NCI-H446 treated with DMSO at 0.1 percent for 48 hours (cell line): ENCODE measurements around the gene FGD6.
"Not testable (repeated sequence)": the region's sequence is repeated elsewhere in the genome, so short reads cannot be mapped to it uniquely, and the experiment has no call there.

Experiments
- DNase-seq: peaks from one replicate; lab custom pipeline; 2025; lab: John Stamatoyannopoulos, UW

The FGD6 gene

DNA sequence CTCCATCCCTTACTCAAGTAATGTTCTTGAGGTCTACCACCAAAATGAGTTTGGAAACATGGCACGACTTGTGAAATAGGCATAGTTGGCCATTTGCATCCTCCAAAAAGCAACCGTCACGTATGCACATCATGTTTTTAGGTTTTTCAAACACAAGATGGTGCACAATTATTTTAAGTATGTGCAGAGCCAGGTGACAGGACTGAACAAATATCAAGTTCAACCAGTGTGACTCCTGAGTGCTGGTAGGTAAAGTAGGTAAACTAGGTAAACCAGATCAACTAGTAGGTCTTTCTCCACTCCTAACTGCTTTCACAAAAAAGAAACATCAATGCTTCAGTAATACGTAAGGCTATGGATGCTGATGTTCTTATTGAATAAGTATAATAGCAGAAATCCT, 39.1 kb downstream of the FGD6 start:
- DNase-seq = no peak

DNA sequence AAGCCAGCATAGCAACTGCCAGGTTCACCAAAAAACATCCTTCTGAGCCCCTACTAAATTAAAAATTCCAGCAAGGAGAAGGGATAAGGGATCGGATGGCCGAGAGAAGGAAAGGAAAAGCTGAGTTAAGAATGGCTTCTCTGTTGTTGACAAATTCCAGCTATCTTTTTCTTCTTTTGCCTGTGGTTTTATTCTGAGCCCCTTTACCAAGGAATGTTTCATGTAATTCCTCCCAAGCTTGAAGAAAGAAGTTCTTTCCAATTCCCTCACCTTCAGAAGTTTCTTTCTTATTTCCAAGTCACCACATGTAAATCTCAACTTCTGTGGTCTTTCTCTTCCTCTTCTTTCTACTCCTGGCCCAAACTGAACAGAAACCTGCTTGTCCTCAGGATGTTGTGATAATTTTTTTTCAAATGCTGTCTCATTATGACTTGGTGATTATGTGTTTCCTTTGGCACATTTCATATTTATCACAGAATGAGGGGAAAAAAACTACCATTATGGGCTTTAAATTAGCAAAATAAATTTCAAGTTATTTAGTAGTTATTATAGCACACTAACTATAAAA, 40.0 kb downstream of the FGD6 start:
- DNase-seq = no peak

DNA sequence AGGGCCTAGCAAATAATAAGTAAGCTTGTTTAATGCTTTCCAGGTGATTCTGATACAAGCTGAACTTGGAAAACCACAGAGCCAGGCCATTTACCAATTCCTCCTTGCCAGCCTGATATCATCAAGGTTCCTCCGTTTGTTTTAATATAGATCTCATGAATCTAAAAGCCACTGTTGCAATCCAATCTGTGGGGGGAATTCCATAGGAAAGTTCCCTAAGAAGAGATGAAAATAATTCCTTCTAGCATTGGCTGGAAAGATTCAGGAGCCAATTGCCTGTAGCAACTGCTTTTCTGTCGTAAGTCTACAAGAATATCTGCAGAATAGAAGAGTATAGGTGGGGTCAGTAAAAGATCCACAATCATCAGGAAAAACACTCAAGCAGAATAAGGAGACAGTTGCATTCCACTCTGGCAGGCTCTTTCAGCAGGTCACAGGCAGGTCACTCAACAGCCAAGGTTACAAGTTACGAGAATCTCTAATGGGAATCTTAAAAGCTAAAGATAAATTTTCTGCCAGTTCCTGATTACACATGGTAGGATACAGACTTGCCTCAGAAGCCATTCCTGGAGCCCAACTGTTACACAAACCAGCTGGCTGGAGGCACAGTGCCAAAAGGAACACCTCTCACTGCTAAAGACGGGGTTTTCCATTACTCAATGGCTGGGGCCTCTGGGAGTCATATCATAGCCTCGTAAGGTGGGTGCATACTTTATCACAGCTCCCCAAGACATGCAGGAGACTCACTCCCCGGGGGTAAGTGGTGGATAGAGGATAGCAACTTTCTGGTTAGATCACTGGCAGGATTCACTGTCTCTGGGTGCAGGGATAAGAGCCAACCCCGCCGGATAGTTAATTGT, 43.6 kb downstream of the FGD6 start:
- DNase-seq = peak; percentile 1

DNA sequence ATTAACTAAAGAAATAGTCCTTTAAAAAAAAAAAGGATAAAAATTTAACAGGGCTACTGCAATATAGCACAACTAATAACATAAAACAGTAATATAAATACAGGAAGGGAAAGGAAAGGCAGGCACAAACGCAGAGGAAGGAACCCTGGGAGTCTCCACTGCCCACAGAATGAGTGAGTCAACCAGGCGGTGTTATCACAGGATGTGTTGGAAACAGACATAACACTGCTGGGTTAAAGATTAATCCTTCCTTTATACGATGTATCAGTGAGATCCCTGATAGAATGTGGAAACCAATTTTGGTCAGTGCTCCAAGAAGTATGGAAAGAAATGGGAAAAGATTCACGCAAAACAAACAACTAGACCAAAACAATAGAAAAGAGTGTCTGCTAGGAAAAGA, 47.9 kb downstream of the FGD6 start:
- DNase-seq = no peak

DNA sequence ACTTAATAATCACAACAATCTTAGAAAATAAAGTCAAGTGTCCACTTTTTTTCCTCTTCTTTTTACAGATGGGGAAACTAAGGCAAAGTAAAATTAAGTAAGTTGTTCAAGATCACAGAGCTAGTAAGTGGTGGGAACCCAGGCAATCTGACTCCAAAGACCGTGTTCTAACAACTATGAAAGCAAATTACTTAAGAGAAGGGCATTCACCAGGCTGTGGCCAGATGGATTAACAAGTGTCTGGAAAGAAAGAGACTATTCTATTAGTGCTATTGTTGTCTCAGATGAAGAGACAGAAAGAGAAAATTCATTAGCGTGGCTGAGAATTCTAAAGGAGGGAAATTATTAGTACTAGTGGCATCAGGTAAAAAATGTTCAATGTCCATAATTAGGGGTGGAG, 48.5 kb downstream of the FGD6 start:
- no peak for DNase-seq

DNA sequence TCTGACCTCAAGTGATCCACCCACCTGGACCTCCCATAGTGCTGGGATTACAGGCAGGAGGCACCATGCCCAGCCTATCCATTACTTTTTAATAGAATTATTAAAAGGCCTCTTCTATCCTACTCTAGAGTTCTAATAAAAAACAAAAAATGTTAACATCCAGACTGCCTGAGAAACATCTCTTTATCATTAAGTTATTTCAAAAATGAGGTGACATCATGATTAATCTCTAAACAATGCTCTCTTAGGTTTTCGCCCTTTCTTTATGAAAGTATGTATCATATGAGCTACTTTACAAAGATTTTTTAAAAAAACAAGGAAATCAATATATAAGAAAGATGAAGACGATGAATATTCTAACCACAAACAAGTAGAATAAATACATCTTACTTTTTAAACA, 52.6 kb downstream of the FGD6 start:
- DNase-seq = no peak

DNA sequence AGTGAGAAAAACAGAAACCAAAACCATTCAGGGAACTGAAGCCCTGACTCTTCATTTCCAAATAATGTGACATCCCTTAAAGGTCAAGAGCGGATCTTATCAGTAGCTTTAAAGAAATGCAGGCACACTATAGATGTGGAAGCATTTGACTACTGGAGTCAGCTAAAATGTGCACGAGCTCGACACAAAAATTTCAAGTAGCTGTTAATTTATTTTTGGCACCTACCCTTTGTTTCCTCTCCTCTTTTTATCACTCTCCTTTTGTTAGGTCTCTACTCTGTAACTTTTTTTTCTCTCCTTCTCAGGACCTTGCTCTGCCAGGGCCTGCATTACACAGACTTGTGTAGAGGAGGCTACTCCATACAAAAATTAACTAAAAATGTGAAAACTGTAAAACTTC, 58.3 kb downstream of the FGD6 start:
- no peak for DNase-seq

DNA sequence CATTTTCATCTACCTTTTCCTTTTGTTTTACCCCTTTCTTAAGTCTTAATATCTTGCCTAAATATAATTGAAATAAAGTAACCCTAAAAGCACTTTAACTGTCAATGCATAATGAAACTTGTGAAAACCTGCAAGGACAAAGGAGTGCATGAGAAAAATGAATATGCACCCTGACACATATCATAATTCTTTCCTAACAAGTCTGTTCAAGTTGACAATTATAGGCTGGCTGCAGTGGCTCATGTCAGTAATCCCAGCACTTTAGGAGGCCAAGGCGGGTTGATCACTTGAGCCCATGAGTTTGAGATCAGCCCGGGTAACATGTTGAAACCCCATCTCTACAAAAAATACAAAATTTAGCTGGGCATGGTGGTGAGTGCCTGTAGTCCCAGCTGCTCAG, 65.4 kb downstream of the FGD6 start:
- DNase-seq = no peak

DNA sequence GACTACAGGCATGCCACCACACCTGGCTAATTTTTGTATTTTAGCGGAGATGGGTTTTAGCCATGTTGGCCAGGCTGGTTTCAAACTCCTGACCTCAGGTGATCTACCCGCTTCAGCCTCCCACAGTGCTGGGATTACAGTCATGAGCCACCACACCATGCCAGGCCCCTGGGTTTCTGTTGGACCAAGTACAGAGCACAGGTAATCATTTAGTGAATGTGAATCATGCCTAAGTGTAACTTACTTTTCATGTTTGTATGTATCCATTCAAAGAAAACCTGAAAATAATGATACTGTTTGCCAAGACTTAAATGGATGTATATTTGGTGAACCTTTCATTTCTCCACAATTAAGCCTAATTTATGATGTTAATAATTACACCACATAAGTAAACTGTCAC, 65.9 kb downstream of the FGD6 start:
- no peak for DNase-seq

DNA sequence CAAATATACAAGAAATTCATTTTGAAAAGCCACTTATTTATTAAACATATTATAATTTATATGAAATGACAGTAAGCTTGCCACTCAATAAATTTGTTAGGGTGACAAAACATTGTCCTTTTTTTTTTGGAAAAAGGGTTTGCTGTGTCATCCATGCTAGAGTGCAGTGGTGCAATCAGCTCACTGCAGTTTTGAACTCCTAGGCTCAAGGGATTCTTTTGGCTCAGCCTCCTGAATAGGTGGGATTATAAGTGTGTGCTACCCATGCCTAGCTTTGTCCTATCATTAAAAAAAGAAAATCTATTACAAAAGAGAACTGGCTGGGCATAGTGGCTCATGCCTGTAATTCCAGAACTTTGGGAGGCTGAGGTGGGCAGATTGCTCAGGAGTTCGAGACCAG, 66.8 kb downstream of the FGD6 start:
- no peak for DNase-seq

DNA sequence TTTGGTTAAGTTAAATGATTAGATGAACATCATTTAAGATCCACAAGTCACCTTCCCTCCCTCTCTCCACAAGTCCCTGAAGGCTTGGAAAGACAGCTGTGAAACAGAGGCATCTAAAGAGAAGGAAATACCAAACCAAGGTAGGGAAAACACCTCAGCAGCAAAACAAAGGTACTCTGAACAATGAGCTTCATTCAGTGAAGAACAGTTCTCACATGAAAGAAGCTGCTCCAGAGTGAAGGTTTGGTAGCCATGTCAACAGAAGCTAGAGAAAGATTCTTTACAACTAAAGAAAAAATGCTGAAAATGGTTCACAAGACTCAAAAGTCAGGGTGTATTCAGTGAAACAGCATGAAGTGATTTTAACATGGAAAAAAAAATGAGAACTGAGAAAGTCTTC, 69.4 kb downstream of the FGD6 start:
- DNase-seq = no peak

DNA sequence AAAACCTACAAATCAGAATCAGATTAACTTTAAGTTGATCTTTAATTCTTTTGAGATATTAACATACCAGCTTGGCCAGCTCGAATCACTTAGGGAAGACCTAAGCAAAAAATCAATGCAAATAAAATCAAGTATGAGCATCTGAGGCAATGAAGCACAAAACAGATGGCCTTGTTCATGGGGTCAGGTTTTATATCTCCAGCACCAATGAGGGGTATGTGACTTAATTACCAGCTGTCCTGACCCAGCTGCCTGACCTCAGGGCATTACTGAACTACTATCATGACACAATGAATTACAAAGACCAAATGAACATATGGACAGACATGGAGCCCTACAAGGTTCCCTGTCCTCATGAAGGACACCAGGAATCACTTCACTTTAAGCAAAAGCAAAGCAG, 70.5 kb downstream of the FGD6 start:
- no peak for DNase-seq

DNA sequence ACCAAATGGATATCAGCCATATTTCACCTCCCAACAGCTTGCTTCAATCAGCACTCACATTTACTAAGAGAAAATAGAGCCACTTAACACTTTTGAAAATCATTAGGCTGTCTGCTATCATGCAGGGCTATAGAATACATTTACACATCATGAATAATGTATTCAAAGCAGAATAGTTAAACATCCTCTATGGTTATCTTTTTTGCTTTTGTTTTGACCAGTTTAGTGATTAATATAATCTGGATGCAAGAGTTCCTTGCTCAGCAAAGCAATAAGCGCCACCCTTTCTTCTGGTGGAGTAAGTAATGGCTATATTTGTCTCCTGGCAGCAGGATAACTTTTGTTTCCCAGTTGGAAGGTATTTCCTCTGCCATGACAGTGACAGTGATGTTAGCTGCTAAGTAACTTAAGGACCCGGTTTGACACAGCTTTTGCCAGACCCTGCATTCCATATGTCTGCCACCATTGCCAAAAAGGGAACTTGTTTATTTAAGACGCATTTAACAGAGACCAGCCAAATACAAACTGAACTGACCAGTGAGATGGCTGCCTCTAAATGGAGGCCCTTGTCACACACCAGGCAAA, 73.6 kb downstream of the FGD6 start:
- DNase-seq = peak; percentile 11

DNA sequence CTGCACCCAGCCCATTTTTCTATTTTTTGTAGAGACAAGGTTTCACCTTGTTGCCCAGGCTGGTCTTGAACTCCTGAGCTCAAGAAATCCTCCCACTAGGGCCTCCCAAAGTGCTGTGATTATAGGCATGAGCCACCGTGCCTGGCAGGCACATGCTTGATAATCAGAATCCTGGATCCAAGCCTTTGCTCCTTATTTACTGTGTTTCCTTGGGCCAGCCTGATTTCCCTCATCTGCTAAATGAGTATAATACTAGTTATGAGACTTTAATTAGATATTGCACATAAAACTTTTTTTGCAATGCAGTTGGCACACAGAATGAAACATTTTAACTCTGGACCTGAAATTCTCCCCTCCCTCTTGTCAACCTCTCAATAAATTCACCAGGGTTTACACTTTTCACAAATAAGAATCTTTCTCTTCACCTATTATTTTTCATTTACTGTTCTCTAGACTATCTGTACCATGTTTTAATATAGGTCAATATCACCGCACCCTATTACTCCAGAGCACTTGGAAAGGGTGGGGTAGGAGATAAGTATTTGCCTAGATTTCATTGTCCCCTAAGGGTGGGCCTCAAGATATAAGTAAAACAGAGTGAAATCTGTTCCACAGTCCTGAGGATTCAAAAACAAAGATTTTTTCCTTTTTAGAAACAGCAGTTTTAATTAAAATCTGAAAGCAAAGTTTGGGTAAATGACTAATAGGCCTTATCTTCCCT, 74.7 kb downstream of the FGD6 start:
- DNase-seq = no peak

DNA sequence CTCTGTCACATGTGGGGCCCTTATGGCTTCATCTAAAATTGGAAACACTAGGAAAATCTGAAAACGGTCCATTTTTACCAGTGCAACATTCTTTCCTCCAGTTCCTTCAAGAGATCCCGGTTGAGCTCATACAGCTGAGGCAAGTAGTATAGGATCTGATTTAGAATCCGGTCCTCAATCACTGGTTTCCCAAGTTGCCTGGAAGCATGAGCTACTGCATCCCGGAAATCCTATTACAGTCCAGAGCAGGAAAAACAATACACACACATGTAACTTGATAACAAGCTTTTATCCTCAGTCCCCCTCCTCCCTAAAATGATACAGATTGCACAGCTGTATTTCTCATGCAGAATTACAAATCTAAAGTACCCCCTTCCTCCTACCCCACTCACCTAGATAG, 76.0 kb downstream of the FGD6 start:
- no peak for DNase-seq

DNA sequence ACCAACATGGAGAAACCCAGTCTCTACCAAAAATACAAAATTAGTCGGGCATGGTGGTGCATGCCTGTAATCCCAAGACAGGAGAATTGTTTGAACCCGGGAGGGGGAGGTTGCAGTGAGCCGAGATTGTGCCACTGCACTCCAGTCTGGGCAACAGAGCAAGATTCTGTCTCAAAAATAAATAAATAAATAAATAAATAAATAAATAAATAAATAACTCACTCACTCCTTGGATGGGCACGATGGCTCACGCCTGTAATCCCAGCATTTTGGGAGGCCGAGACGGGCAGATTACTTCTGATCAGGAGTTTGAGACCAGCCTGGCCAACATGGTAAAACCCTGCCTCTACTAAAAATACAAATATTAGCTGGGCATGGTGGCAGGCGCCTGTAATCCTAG, 79.2 kb downstream of the FGD6 start:
- DNase-seq = not testable (repeated sequence)

DNA sequence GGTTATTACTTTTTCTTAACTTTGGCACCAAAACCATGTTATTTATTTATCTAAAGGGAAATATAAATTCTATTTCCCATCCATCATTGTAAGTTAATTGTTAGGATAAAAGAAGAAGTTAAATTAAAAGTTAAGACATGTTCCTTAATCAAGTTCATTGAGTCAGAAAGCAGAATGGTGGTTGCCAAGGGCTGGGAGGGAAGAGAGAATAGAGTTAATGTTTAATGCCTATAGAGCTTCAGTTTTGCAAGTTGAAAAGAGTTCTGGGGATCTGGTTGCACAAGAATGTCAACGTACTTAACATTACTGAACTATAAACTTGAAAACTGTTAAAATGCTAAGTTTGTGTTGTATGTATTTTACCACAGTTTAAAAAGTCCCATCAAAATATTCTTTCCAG, 80.7 kb downstream of the FGD6 start:
- no peak for DNase-seq

DNA sequence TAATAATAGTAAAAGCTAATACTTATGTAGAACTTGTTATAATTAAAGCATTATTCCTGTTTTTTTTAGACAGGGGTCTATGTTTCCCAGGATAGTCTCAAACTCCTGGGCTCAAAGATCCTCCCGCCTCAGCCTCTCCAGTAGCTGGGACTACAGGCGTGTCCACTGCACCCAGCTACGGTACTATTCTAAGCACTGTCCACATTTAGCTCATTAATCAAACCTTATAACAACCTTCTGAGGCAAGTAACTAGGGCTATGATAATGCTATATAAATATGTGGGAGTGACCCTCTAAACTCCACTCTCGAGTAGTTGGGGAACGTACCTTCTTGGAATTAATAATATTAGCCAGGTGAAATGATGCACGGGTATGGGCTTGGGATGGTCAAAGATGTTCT, 83.2 kb downstream of the FGD6 start:
- no peak for DNase-seq

DNA sequence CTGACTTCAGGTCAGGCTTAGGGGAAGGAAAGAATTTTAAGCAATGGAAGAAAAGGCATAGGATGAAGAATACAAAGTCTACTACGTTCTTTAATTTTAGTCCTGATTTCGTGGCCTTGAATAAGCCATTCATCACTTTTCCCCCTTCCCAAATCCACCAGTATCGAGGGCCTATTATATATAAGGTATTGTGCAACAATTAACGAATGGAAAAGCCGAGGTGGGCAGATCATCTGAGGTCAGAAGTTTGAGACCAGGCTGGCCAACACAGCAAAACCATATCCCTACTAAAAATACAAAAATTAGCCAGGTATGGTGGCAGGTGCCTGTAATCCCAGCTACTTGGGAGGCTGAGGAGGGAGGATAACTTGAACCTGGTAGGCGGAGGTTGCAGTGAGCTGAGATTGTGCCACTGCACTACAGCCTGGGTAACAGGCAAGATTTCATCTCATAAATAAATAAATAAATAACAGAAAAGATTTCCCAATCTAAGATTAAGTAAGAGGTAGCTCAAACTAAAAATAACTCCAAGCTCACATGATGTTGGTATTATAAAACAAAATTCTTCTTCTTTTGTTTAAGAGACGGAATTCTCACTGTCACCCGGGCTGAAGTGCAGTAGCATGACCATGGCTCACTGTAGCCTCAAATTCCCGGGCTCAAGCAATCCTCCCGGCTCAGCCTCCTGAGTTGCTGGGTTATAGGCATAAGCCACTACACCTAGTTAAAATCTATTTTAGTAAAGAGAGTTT, 85.5 kb downstream of the FGD6 start:
- no peak for DNase-seq

DNA sequence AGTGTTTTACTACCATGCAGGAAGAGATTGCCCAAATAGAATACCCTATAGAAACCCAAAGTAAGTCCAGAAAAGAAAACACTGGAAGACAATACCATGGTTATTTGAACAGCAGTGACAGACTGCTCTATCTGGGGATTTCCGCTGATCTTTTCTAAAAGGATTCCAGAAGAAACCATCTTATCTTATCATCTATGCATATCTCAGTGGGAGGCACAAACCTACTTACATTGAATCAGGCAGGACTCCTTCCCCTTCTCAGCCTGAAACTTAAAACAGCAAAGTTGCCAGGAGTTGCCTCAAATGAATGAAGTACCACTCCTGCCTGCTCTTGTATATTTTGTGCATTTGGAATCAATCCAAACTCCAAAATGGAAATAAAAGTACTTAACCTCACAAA, 87.2 kb downstream of the FGD6 start:
- no peak for DNase-seq

DNA sequence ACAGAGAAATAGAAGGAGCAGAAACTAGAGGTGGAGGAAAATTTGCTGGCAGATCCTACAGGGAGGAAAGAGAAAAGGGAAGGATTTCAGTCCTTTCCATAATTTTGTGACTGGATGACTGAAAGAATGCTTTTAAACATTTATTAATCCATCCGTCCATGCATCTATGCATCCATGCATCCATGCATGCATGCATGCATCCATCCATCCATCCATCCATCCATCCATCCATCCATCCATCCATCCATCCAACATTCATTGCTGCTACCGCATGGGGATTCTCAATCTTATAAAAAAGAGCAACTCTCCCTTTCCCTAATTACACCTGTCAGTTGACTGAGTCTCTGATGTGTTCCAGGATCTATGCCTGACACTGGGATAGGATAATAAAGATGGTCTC, 88.2 kb downstream of the FGD6 start:
- no peak for DNase-seq

DNA sequence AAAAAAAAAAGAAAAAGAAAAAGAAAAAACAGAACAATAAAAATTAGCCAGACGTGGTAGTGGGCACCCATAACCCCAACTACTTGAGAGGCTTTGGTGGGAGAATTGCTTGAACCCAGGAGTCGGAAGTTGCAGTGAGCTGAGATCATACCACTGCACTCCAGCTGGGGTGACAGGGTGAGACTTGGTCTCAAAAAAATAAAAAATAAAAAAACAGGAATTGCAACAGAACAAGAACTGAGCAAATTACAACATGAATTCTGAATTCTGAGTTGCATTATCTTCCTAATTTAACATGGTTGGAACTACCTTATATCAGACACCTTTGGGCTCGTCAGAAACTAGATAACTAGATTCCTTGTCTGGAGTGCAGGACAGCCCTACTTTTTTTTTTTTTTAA, 90.5 kb downstream of the FGD6 start:
- DNase-seq = no peak
